IPS DF 19.7 (cell line): ENCODE measurements around the gene SAP30BP.
A peak's percentile ranks its signal among the peaks of the same experiment; 100 is the strongest.

Experiments
- DNase-seq: peaks from one replicate; pipeline ENCODE4 v3.0.0-alpha.2; 2013; ENCODE audit warnings: low read depth, low spot score

SAP30BP gene

GRCh38 chr17:75719732-75720131, 52.6 kb downstream of the SAP30BP start:
- DNase-seq = no peak

- peak; percentile 20 for DNase-seq
Measured at GRCh38 chr17:75720656-75721462, 53.7 kb downstream of the SAP30BP start, which contains the start of gene ITGB4. Gene ITGB4, plus strand, starts transcription at chr17:75721459. Its CDS starts 3,245 bp downstream, at chr17:75724704.

- no peak for DNase-seq
Measured at GRCh38 chr17:75721463-75722011, 54.4 kb downstream of the SAP30BP start.

- DNase-seq = no peak
Measured at GRCh38 chr17:75722076-75722475, 54.9 kb downstream of the SAP30BP start.

- no peak for DNase-seq
Measured at GRCh38 chr17:75722542-75723095, 55.5 kb downstream of the SAP30BP start.

GRCh38 chr17:75723171-75723930, 56.2 kb downstream of the SAP30BP start:
- no peak for DNase-seq

- no peak for DNase-seq
Measured at GRCh38 chr17:75724016-75725003, 57.2 kb downstream of the SAP30BP start.

GRCh38 chr17:75725504-75725903, 58.4 kb downstream of the SAP30BP start:
- no peak for DNase-seq

- no peak for DNase-seq
Measured at GRCh38 chr17:75727391-75727790, 60.3 kb downstream of the SAP30BP start.

GRCh38 chr17:75729351-75729750, 62.2 kb downstream of the SAP30BP start:
- DNase-seq = no peak

GRCh38 chr17:75730065-75730464, 62.9 kb downstream of the SAP30BP start:
- DNase-seq = no peak

- no peak for DNase-seq
Measured at GRCh38 chr17:75731086-75731715, 64.1 kb downstream of the SAP30BP start.

- DNase-seq = no peak
Measured at GRCh38 chr17:75731716-75732498, 64.8 kb downstream of the SAP30BP start.

GRCh38 chr17:75733471-75733870, 66.3 kb downstream of the SAP30BP start:
- DNase-seq = no peak

- DNase-seq = no peak
Measured at GRCh38 chr17:75734674-75735294, 67.6 kb downstream of the SAP30BP start.

- no peak for DNase-seq
Measured at GRCh38 chr17:75736173-75736835, 69.2 kb downstream of the SAP30BP start.

GRCh38 chr17:75737133-75737962, 70.2 kb downstream of the SAP30BP start:
- DNase-seq = no peak
